GM19043 (cell line): ENCODE results near the gene INTS13.
"Not testable (repeated sequence)": the region's sequence is repeated elsewhere in the genome, so short reads cannot be mapped to it uniquely, and the experiment has no call there.

Experiments
- ATAC-seq: cut with Tn5 transposase; IDR thresholded peaks from one replicate; pipeline ENCODE4 v1.9.1; 2021; ENCODE audit warnings: low read depth; ENCODE audit not compliant: unreplicated experiment

Gene INTS13

GRCh38 chr12:26871985-26872384, 65.8 kb downstream of the INTS13 start:
- ATAC-seq = no peak

- no peak for ATAC-seq
These were observed 67.0 kb downstream of the INTS13 start for GRCh38 chr12:26870491-26871419.

- ATAC-seq = no peak
These were observed 67.8 kb downstream of the INTS13 start for GRCh38 chr12:26869908-26870459.

GRCh38 chr12:26869104-26869494, 68.7 kb downstream of the INTS13 start:
- no peak for ATAC-seq

- ATAC-seq = no peak
These were observed 69.2 kb downstream of the INTS13 start for GRCh38 chr12:26868447-26869103.

- peak; percentile 74 for ATAC-seq
These were observed 70.7 kb downstream of the INTS13 start for GRCh38 chr12:26867080-26867479.

- ATAC-seq = no peak
These were observed 74.3 kb downstream of the INTS13 start for GRCh38 chr12:26863515-26863914.

GRCh38 chr12:26862787-26863186, 75.0 kb downstream of the INTS13 start:
- not testable (repeated sequence) for ATAC-seq

- no peak for ATAC-seq
These were observed 76.1 kb downstream of the INTS13 start for GRCh38 chr12:26861690-26862089.

GRCh38 chr12:26857465-26858176, 80.2 kb downstream of the INTS13 start:
- no peak for ATAC-seq

- no peak for ATAC-seq
These were observed 82.4 kb downstream of the INTS13 start for GRCh38 chr12:26855337-26855736.
